HFF-Myc (cell line): Measurements from ENCODE around the gene MAPK10.

Experiments used
- DNase-seq: peaks from one replicate; pipeline ENCODE4 v3.0.0-alpha.2; 2011; ENCODE audit warnings: low read depth; ENCODE audit errors: extremely low read depth
- H3K4me3 ChIP-seq: replicated peaks from 2 replicates; pipeline ENCODE4 v1.5.1; 2011; ENCODE audit warnings: low read depth, mild to moderate bottlenecking, control low read depth, low read length
- TF ChIP-seq, protein P1 (sequence below): IDR thresholded peaks from 2 replicates; pipeline ENCODE4 v1.5.1; 2012; ENCODE audit warnings: mild to moderate bottlenecking, low read depth, low read length, control low read depth; ENCODE audit errors: missing control alignments

The MAPK10 gene

DNA sequence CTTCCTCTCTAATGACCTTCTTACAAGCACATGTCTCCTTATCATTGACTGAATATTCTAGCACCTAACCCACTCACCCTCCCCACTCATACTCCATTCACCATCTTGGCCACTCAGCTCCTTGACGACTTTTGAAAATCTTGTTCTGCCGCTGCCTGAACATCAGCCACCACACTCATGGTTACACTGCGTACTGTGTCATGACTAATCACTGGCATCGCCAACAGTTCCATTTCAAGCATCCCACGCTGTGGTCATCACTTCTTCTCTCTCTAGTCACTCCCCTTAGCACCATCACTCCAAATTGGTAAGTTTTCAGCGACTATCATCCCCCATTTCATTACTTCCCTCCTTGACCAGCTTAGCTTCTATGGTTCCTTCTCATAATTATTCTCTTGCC lies 352.8 kb downstream of the MAPK10 start:
- no peak for DNase-seq
- TF ChIP-seq, protein P1, sequence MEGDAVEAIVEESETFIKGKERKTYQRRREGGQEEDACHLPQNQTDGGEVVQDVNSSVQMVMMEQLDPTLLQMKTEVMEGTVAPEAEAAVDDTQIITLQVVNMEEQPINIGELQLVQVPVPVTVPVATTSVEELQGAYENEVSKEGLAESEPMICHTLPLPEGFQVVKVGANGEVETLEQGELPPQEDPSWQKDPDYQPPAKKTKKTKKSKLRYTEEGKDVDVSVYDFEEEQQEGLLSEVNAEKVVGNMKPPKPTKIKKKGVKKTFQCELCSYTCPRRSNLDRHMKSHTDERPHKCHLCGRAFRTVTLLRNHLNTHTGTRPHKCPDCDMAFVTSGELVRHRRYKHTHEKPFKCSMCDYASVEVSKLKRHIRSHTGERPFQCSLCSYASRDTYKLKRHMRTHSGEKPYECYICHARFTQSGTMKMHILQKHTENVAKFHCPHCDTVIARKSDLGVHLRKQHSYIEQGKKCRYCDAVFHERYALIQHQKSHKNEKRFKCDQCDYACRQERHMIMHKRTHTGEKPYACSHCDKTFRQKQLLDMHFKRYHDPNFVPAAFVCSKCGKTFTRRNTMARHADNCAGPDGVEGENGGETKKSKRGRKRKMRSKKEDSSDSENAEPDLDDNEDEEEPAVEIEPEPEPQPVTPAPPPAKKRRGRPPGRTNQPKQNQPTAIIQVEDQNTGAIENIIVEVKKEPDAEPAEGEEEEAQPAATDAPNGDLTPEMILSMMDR: no peak
- H3K4me3 ChIP-seq: no peak overlapping the region

DNA sequence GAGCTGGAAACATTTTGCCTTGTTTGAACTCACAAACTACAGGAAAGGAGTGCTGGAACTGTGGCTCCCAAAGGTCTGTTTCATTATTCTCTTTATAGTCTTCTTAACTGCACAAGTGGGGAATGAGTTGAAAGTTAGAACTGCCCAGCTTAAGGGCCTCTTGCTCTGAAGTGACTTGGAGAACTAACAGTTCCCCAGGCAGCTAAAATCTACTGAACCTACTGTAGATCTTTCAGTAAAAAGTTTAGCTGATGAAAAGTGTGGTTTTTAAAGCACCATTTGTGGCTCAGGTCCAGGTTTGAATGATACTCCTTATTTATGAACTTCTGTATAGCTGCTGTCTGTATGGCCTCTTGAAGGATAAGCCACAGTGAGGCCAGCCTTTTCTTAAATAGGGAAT lies 353.8 kb downstream of the MAPK10 start:
- no peak for DNase-seq

GRCh38 chr4:86004030-86004429 lies 355.8 kb downstream of the MAPK10 start:
- DNase-seq: no peak
- TF ChIP-seq, protein P1: no peak
- H3K4me3 ChIP-seq: no peak overlapping the region

More for the DNA sequence above, 353.8 kb downstream of the MAPK10 start:
- TF ChIP-seq, protein P1: no peak
- no peak overlapping the region for H3K4me3 ChIP-seq

GRCh38 chr4:86001591-86001990 lies 358.3 kb downstream of the MAPK10 start:
- TF ChIP-seq, protein P1: no peak
- no peak for DNase-seq
- no peak overlapping the region for H3K4me3 ChIP-seq

GRCh38 chr4:85995361-85995760 lies 364.5 kb downstream of the MAPK10 start:
- no peak overlapping the region for H3K4me3 ChIP-seq
- DNase-seq: no peak
- TF ChIP-seq, protein P1: no peak

DNA sequence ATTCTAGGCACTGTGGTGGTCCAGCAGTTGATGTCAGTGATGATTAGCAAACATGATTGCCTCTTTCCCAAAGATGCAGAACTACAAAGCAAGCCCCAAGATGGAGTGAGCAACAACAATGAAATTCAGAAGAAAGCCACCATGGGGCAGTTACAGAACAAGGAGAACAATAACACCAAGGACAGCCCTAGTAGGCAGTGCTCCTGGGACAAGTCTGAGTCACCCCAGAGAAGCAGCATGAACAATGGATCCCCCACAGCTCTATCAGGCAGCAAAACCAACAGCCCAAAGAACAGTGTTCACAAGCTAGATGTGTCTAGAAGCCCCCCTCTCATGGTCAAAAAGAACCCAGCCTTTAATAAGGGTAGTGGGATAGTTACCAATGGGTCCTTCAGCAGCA lies 365.3 kb downstream of the MAPK10 start:
- TF ChIP-seq, protein P1: no peak
- no peak for DNase-seq
- no peak overlapping the region for H3K4me3 ChIP-seq

DNA sequence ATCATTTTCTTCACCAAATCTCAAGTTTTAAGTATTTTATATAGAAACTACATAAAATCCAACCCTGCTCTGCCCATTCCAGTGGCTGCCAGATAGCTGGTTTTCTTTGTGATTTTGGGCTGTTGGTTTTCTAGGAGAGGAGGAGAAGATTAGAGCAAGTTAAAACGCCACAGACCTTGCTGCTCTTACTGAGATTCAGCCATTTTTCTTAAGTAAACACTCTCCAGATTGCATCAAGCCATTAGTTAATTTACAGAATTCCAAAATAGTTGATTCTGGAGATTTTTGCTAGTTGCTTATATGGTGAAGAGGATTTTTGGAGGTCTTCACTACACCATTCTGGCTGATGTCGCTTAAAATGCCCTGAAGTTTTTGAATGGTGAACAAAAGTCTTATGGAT lies 366.2 kb downstream of the MAPK10 start:
- H3K4me3 ChIP-seq: no peak overlapping the region
- no peak for DNase-seq
- TF ChIP-seq, protein P1: no peak
